Endothelial cell of umbilical vein (primary cell): Measurements from ENCODE around the gene FRY. TPM values are rescaled to one million over a fixed set of nuclear protein-coding genes. Genes with fewer than 3 reads are reported as not detected.

Experiments
- BruUV-seq: library from RNA; stranded (reverse); fragments of 400-500 nt; replicated peaks from 2 replicates; lab custom pipeline; 2021; lab: Mats Ljungman, UMichigan
- CTCF ChIA-PET: fragments of 300-600, 350-600 bp; sonication (Branson Sonifier 250); formaldehyde crosslinking; loops from one replicate; lab custom pipeline; 2021; ENCODE audit warnings: antibody characterized with exemption, inconsistent platforms; lab: Charles Lee
- POLR2A ChIA-PET: fragments of 300-600, 350-600 bp; sonication (Branson Sonifier 250); formaldehyde crosslinking; loops from one replicate; lab custom pipeline; 2021; ENCODE audit warnings: antibody characterized with exemption, inconsistent platforms; lab: Charles Lee
- DNase-seq: peaks from one replicate; pipeline ENCODE4 v3.0.0-alpha.2; 2011; ENCODE audit warnings: low read depth, low spot score
- FAIRE-seq: peaks from 2 replicates; lab custom pipeline; 2011; peaks lifted over from hg19 to GRCh38; lab: Jason Lieb, UNC
- H2AFZ ChIP-seq: 2 replicates; pipeline ENCODE4 v1.6.0; 2012; ENCODE audit warnings: low read depth, low read length, control low read depth, inconsistent platforms
- H3K27ac ChIP-seq: 2 replicates; pipeline ENCODE4 v1.5.1; 2011; ENCODE audit warnings: low read depth, mild to moderate bottlenecking, control low read depth, low read length, moderate library complexity; ENCODE audit not compliant: insufficient read depth
- H3K27me3 ChIP-seq, 2 experiments: 2 replicates each; pipeline versions ENCODE4 v1.6.0 to v1.6.1; 2011; ENCODE audit warnings: low read length in 2 of 2, mixed read lengths in 1 of 2; ENCODE audit not compliant: control insufficient read depth in 2 of 2, insufficient read depth in 2 of 2
- H3K36me3 ChIP-seq, 2 experiments: 2 replicates in 1 of 2; 3 replicates in 1 of 2; pipeline ENCODE4 v1.5.1; 2011; ENCODE audit warnings: low read length in 2 of 2, mild to moderate bottlenecking in 1 of 2, moderate library complexity in 1 of 2; ENCODE audit not compliant: control insufficient read depth in 2 of 2, insufficient read depth in 2 of 2; ENCODE audit errors: extremely low read depth in 1 of 2
- H3K4me1 ChIP-seq: 3 replicates; pipeline ENCODE4 v1.5.1; 2011; ENCODE audit warnings: mild to moderate bottlenecking, low read length; ENCODE audit not compliant: control insufficient read depth, insufficient read depth; ENCODE audit errors: extremely low read depth
- H3K4me2 ChIP-seq: 2 replicates; pipeline ENCODE4 v1.6.1; 2011; ENCODE audit warnings: low read length, control low read depth, mixed read lengths; ENCODE audit not compliant: insufficient read depth
- H3K4me3 ChIP-seq, 3 experiments: fragments of 200-600 bp in 1 of 3; sonication (generic), shearing (Covaris generic) in 1 of 3; replicated peaks in 1 of 3; 2 replicates each; pipeline ENCODE4 v1.5.1; 2011 to 2016; ENCODE audit warnings: control low read depth in 3 of 3, low read length in 3 of 3, mild to moderate bottlenecking in 2 of 3, inconsistent platforms in 1 of 3, low read depth in 1 of 3, moderate library complexity in 1 of 3; ENCODE audit not compliant: insufficient read depth in 1 of 3
- H3K79me2 ChIP-seq: 2 replicates; pipeline ENCODE4 v1.6.0; 2012; ENCODE audit warnings: low read length, inconsistent platforms; ENCODE audit not compliant: control insufficient read depth, insufficient read depth
- H3K9ac ChIP-seq: replicated peaks from 2 replicates; pipeline ENCODE3; 2011; ENCODE audit warnings: low read length, control low read depth; ENCODE audit not compliant: insufficient read depth; ENCODE audit errors: extremely low read depth
- H3K9me1 ChIP-seq: replicated peaks from 3 replicates; pipeline ENCODE4 v1.6.0; 2011; ENCODE audit warnings: mild to moderate bottlenecking, low read length; ENCODE audit not compliant: control insufficient read depth, insufficient read depth; ENCODE audit errors: extremely low read depth
- H3K9me3 ChIP-seq: replicated peaks from 2 replicates; pipeline ENCODE4 v1.5.1; 2012; ENCODE audit warnings: low read length, inconsistent platforms; ENCODE audit not compliant: control insufficient read depth, insufficient read depth
- H4K20me1 ChIP-seq: replicated peaks from 2 replicates; pipeline ENCODE3; 2011; ENCODE audit warnings: mild to moderate bottlenecking, low read length; ENCODE audit not compliant: control insufficient read depth, insufficient read depth; ENCODE audit errors: extremely low read depth
- EZH2 ChIP-seq: IDR thresholded peaks from 2 replicates; pipeline ENCODE4 v1.6.1; 2012; ENCODE audit warnings: borderline replicate concordance, low read depth, mild to moderate bottlenecking, moderate library complexity, low read length, inconsistent platforms; ENCODE audit not compliant: severe bottlenecking
- FOS ChIP-seq: IDR thresholded peaks from 2 replicates; pipeline ENCODE4 v1.6.1; 2011; ENCODE audit warnings: mild to moderate bottlenecking, low read length, moderate library complexity, borderline replicate concordance; ENCODE audit not compliant: insufficient read depth
- GATA2 ChIP-seq: IDR thresholded peaks from 2 replicates; pipeline ENCODE4 v1.7.0; 2011; ENCODE audit warnings: low read depth, mild to moderate bottlenecking, moderate library complexity, mixed read lengths, low read length; ENCODE audit not compliant: insufficient read length, insufficient read depth
- JUN ChIP-seq: IDR thresholded peaks from 2 replicates; pipeline ENCODE4 v1.6.1; 2011; ENCODE audit warnings: borderline replicate concordance, low read depth; ENCODE audit not compliant: insufficient read length, insufficient read depth
- MAX ChIP-seq: IDR thresholded peaks from 2 replicates; pipeline ENCODE4 v1.6.1; 2011; ENCODE audit not compliant: insufficient read depth, insufficient read length
- MYC ChIP-seq: IDR thresholded peaks from one replicate; pipeline ENCODE4 v1.6.1; 2011; ENCODE audit warnings: mild to moderate bottlenecking, low read depth, low read length
- POLR2A ChIP-seq: IDR thresholded peaks from 2 replicates; pipeline ENCODE4 v1.6.1; 2012; ENCODE audit warnings: low read depth, mild to moderate bottlenecking, control low read depth, low read length
- POLR2AphosphoS5 ChIP-seq: IDR thresholded peaks from 2 replicates; pipeline ENCODE4 v1.6.1; 2012; ENCODE audit warnings: low read depth, mild to moderate bottlenecking, control low read depth, low read length, moderate library complexity; ENCODE audit not compliant: insufficient read depth
- dilution Hi-C: fragments of 300-500 bp; cut with MboI; formaldehyde crosslinking; loops from one replicate; pipeline ENCODE4 v1.15.0; 2019; ENCODE audit warnings: low sequenced_read_pairs; ENCODE audit not compliant: extremely low pct_ligation_motif_present
- intact Hi-C: fragments of 100-400 bp; cut with micrococcal nuclease; formaldehyde crosslinking; loops from one replicate; pipeline ENCODE4 v1.10.0; 2022
- polyA plus RNA-seq, 4 experiments: library from polyadenylated mRNA; depleted of rRNA in 3 of 4; stranded (reverse) in 3 of 4; unstranded in 1 of 4; fragments of >200 nt; gene quantifications; 2 replicates each; pipeline versions ENCODE4 v1.2.1 to v1.2.3, GENCODE V29; 2011 to 2012; ENCODE audit warnings: missing spikeins in 1 of 4
- total RNA-seq: library from RNA; stranded (reverse); gene quantifications from 2 replicates; pipeline ENCODE4 v1.2.3, GENCODE V29; 2021
- TF ChIP-seq, protein P1 (sequence below), 2 donors: IDR thresholded peaks; 1 replicate in 1 of 2; 2 replicates in 1 of 2; pipeline ENCODE4 v1.5.1; 2011; ENCODE audit warnings: low read length in 2 of 2, mild to moderate bottlenecking in 2 of 2, moderate library complexity in 2 of 2, control low read depth in 1 of 2, inconsistent platforms in 1 of 2, low read depth in 1 of 2; ENCODE audit not compliant: insufficient read depth in 1 of 2; ENCODE audit errors: extremely low read depth in 1 of 2

The FRY gene
- total and polyA plus RNA-seq, 2 donors (not counting 3 experiments of a cell fraction or from before 2014, with no cell fraction given): 57.3 to 75.8 TPM

DNA sequence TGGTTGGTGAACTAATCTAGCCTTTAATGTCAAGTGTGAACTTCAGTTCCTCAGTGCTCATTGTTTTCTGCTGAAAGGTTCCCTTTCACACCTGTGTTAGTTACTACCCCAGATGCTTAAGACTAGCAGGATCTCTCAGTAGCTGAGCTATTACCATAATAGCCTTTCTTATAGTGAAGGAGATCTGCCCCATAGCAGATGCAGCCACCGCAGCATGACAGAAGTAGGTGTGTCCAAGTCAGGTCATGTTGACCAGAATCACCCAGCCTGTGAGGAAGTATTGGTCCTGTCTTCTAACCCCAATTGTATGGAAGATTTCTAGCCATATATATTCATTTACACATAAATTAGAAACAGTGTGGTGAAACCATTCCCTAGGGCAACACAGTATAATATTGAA lies 246.3 kb downstream of the FRY start:
- Histone ChIP-seq H3K9me1 (no peaks in the 10 kb centered on the region), H3K9ac (no peak overlapping the region), H3K4me1 (no peaks in the 10 kb centered on the region), H3K9me3 (no peaks in the 10 kb centered on the region), H2AFZ (no peak overlapping the region), H3K4me3 (no peak overlapping the region), H4K20me1 (no peaks in the 10 kb centered on the region), H3K4me2 (no peak overlapping the region), H3K27ac (no peak overlapping the region), H3K79me2 (no peaks in the 10 kb centered on the region), H3K36me3 (peaks cover 29 to 53% of the 10 kb centered on the region in 2 experiments), H3K27me3 (no peaks in the 10 kb centered on the region)
- ChIA-PET POLR2A (no interaction called here), CTCF (interaction anchor here (1.3 kb wide), 1 partner anchor 31 kb away, joined by 4 read pairs; no protein-coding TSS in a partner anchor)
- intact Hi-C loops: no loop called here
- DNase-seq: no peak
- dilution Hi-C loops: no loop called here
- FAIRE-seq: no peak
- TF ChIP-seq POLR2AphosphoS5: no peak
- no peak for TF ChIP-seq GATA2
- TF ChIP-seq MAX: no peak
- TF ChIP-seq MYC: no peak
- TF ChIP-seq EZH2: no peak
- TF ChIP-seq, protein P1, sequence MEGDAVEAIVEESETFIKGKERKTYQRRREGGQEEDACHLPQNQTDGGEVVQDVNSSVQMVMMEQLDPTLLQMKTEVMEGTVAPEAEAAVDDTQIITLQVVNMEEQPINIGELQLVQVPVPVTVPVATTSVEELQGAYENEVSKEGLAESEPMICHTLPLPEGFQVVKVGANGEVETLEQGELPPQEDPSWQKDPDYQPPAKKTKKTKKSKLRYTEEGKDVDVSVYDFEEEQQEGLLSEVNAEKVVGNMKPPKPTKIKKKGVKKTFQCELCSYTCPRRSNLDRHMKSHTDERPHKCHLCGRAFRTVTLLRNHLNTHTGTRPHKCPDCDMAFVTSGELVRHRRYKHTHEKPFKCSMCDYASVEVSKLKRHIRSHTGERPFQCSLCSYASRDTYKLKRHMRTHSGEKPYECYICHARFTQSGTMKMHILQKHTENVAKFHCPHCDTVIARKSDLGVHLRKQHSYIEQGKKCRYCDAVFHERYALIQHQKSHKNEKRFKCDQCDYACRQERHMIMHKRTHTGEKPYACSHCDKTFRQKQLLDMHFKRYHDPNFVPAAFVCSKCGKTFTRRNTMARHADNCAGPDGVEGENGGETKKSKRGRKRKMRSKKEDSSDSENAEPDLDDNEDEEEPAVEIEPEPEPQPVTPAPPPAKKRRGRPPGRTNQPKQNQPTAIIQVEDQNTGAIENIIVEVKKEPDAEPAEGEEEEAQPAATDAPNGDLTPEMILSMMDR (IDR thresholded peaks at IDR 0.05; ENCODE audit: extremely low read depth in 1 of 2, insufficient read depth in 1 of 2, low read depth in 1 of 2, low read length in 2 of 2): no peak
- no peak for TF ChIP-seq JUN
- TF ChIP-seq POLR2A: no peak
- TF ChIP-seq FOS: no peak
- BruUV-seq: no TSS peak
